HepG2 (cell line): ENCODE measurements around the gene C1orf159. TPM values are rescaled to one million over a fixed set of nuclear protein-coding genes. Genes with fewer than 3 reads are reported as not detected.

Experiments used
- ARNT2 ChIP-seq: sonication (generic); formaldehyde crosslinking; IDR thresholded peaks from 2 replicates; pipeline ENCODE4 v1.8.0; 2022; ENCODE audit warnings: mild to moderate bottlenecking, low read depth, missing genetic modification reagents, moderate library complexity
- CEBPZ ChIP-seq: IDR thresholded peaks from 2 replicates; pipeline ENCODE4 v1.6.1; 2012; ENCODE audit warnings: low read length, improper control_type of control experiment
- CREB1 ChIP-seq, 2 experiments: fragments of 450-650 bp in 1 of 2; IDR thresholded peaks; 2 replicates each; pipeline ENCODE4 v1.6.1; 2016 to 2017; ENCODE audit warnings: control low read depth in 1 of 2, mild to moderate bottlenecking in 1 of 2, missing compliant biosample characterization in 1 of 2, missing genetic modification characterization in 1 of 2
- GATAD1 ChIP-seq: IDR thresholded peaks from 2 replicates; pipeline ENCODE4 v1.6.1; 2016; ENCODE audit warnings: missing genetic modification reagents, missing compliant biosample characterization
- HNF4G ChIP-seq, 2 experiments: sonication (generic) in 1 of 2; formaldehyde crosslinking in 1 of 2; IDR thresholded peaks; 2 replicates each; pipeline versions ENCODE4 v1.4.0 to v1.6.1; 2011 to 2020; ENCODE audit warnings: borderline replicate concordance in 2 of 2, low read depth in 2 of 2, mild to moderate bottlenecking in 2 of 2, low read length in 1 of 2, missing genetic modification reagents in 1 of 2, moderate library complexity in 1 of 2
- KDM2A ChIP-seq: sonication (generic); formaldehyde crosslinking; IDR thresholded peaks from 2 replicates; pipeline ENCODE4 v1.4.0; 2020; ENCODE audit warnings: low read depth, missing genetic modification reagents, borderline replicate concordance
- MXI1 ChIP-seq: IDR thresholded peaks from 3 replicates; pipeline ENCODE4 v1.6.1; 2012; ENCODE audit warnings: low read depth, low read length, inconsistent platforms, borderline replicate concordance
- MZF1 ChIP-seq: sonication (generic); formaldehyde crosslinking; IDR thresholded peaks from 2 replicates; pipeline ENCODE4 v1.8.1; 2023; ENCODE audit warnings: mild to moderate bottlenecking, missing genetic modification reagents, borderline replicate concordance
- NR2C2 ChIP-seq: sonication (generic); formaldehyde crosslinking; IDR thresholded peaks from 2 replicates; pipeline ENCODE4 v1.4.0; 2020; ENCODE audit warnings: missing genetic modification reagents, mild to moderate bottlenecking, moderate library complexity, borderline replicate concordance
- WIZ ChIP-seq: sonication (generic); formaldehyde crosslinking; IDR thresholded peaks from 2 replicates; pipeline ENCODE4 v1.5.1; 2020; ENCODE audit warnings: mild to moderate bottlenecking, missing genetic modification reagents
- ZNF251 ChIP-seq: sonication (generic); formaldehyde crosslinking; IDR thresholded peaks from 2 replicates; pipeline ENCODE4 v1.9.0; 2021; ENCODE audit warnings: mild to moderate bottlenecking, missing genetic modification reagents
- ZNF513 ChIP-seq: sonication (generic); formaldehyde crosslinking; conservative IDR thresholded peaks from 2 replicates; pipeline ENCODE4 v1.5.0; 2020; ENCODE audit warnings: missing genetic modification reagents
- ZNF564 ChIP-seq: sonication (generic); formaldehyde crosslinking; IDR thresholded peaks from 2 replicates; pipeline ENCODE4 v1.8.1; 2023; ENCODE audit warnings: mild to moderate bottlenecking, missing genetic modification reagents
- ZNF772 ChIP-seq: sonication (generic); formaldehyde crosslinking; IDR thresholded peaks from 2 replicates; pipeline ENCODE4 v1.5.0; 2020; ENCODE audit warnings: mild to moderate bottlenecking, missing genetic modification reagents
- polyA plus RNA-seq, 8 experiments: library from polyadenylated mRNA; depleted of rRNA in 3 of 8; stranded (reverse) in 7 of 8; unstranded in 1 of 8; fragments of >200 nt; fragmentation: Illumina TruSeq in 4 of 8; extraction: Trizol in 4 of 8; gene quantifications; 2 replicates each; pipeline versions ENCODE4 v1.2.1 to v1.2.3, GENCODE V29; 2011 to 2016; ENCODE audit warnings: low read depth in 4 of 8, missing spikeins in 1 of 8, mixed read lengths in 1 of 8; ENCODE audit not compliant: insufficient read depth in 1 of 8
- total RNA-seq, 5 experiments: library from RNA; depleted of rRNA; stranded (reverse); fragments of >200 nt; fragmentation: Illumina TruSeq; extraction: Trizol; gene quantifications; 2 replicates each; pipeline ENCODE4 v1.2.3, GENCODE V29; 2016; ENCODE audit warnings: low read depth in 1 of 5
- TF ChIP-seq, protein P1 (sequence below), 2 experiments: sonication (generic) in 1 of 2; formaldehyde crosslinking in 1 of 2; IDR thresholded peaks; 2 replicates each; pipeline versions ENCODE4 v1.4.0 to v1.6.1; 2018 to 2020; ENCODE audit warnings: missing genetic modification reagents in 2 of 2, borderline replicate concordance in 1 of 2, low read depth in 1 of 2, mild to moderate bottlenecking in 1 of 2, missing biosample characterization in 1 of 2
- TF ChIP-seq, protein P2 (sequence below): sonication (generic); formaldehyde crosslinking; IDR thresholded peaks from 2 replicates; pipeline ENCODE4 v1.4.0; 2020; ENCODE audit warnings: missing genetic modification reagents, low read depth, mild to moderate bottlenecking, borderline replicate concordance
- TF ChIP-seq, protein P3 (sequence below): sonication (generic); formaldehyde crosslinking; IDR thresholded peaks from 2 replicates; pipeline ENCODE4 v1.9.0; 2021; ENCODE audit warnings: missing genetic modification reagents, borderline replicate concordance

Gene C1orf159
- total and polyA plus RNA-seq, 2 of the 13 experiments (the other 11 are each of a cell fraction or from before 2014, with no cell fraction given), result 3.8 to 6.7 TPM

DNA sequence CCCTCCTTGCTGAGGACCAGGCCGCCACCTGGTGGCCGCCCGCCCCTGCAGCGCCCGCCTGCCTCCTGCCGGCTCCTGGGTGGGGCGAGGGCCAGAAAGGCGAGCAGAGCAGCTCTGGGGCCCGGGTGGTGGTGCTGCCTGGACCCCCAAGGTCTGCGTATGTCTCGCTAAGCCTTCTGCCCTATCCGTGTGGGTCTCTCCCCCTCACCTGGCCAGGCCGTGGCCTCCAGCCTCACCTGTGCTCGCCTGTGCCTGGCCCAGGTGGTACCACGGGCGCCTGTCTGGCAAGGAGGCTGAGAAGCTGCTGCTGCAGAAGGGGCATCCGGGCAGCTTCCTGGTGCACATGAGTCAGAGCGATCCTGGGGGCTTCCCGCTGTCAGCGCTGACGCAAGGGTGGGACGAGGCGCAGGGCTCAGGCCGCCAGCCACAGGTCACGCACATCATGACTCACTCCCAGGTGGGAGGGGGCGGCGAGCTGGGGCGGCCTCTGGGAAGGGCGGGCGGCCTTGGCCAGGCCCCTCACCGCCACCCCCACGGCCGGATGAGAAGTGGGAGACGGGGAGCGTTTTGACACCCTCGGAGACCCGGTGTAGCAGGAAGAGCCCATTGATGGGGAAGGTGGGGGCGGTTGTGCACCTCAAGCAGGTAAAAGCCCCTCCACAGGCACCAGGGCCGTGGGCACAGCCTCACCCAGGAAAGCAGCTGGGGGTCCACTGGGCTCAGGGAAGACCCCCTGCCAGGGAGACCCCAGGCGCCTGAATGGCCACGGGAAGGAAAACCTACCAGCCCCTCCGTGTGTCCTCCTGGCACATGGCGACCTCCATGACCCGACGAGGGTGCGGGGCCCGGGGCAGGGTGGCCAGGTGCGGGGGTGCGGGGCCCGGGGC is 51.7 kb downstream of the C1orf159 start (continued):
- TF ChIP-seq, protein P1, sequence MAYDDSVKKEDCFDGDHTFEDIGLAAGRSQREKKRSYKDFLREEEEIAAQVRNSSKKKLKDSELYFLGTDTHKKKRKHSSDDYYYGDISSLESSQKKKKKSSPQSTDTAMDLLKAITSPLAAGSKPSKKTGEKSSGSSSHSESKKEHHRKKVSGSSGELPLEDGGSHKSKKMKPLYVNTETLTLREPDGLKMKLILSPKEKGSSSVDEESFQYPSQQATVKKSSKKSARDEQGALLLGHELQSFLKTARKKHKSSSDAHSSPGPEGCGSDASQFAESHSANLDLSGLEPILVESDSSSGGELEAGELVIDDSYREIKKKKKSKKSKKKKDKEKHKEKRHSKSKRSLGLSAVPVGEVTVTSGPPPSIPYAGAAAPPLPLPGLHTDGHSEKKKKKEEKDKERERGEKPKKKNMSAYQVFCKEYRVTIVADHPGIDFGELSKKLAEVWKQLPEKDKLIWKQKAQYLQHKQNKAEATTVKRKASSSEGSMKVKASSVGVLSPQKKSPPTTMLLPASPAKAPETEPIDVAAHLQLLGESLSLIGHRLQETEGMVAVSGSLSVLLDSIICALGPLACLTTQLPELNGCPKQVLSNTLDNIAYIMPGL (CRISPR knock-in tag; IDR thresholded peaks at IDR 0.05; ENCODE audit: borderline replicate concordance in 1 of 2, low read depth in 1 of 2), result peak; percentile 82 to 92
- TF ChIP-seq ZNF513 (0 out of 2 replicates have a peak, but pooled peaks have one; percentile 82), CREB1 (IDR thresholded peaks at IDR 0.05) (peak; percentile 61), CREB1 (CRISPR knock-in tag; IDR thresholded peaks at IDR 0.05) (peak; percentile 62; the same call in 1 of the 2 replicates), WIZ (CRISPR knock-in tag) (no peak), ZNF772 (CRISPR knock-in tag) (no peak; the same call in 1 of the 2 replicates), MXI1 (peak; percentile 76; the same call in 1 of the 3 replicates), NR2C2 (CRISPR knock-in tag) (peak; percentile 76), GATAD1 (CRISPR knock-in tag) (peak; percentile 42), ARNT2 (peak; percentile 77), ZNF251 (CRISPR knock-in tag) (no peak), HNF4G (IDR thresholded peaks at IDR 0.05; ENCODE audit: borderline replicate concordance, low read depth, low read length) (no peak), HNF4G (CRISPR knock-in tag; IDR thresholded peaks at IDR 0.05; ENCODE audit: borderline replicate concordance, low read depth) (peak; percentile 5; the same call in 1 of the 2 replicates), ZNF564 (CRISPR knock-in tag) (peak; percentile 53; the same call in 1 of the 2 replicates), KDM2A (CRISPR knock-in tag) (peak; percentile 86), MZF1 (CRISPR knock-in tag) (no peak), CEBPZ (no peak)
- TF ChIP-seq, protein P2, sequence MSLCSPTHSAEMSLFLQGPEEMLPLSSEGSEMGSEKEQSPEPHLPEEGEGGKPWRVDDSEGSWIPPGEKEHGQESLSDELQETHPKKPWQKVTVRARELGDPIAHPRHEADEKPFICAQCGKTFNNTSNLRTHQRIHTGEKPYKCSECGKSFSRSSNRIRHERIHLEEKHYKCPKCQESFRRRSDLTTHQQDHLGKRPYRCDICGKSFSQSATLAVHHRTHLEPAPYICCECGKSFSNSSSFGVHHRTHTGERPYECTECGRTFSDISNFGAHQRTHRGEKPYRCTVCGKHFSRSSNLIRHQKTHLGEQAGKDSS (CRISPR knock-in tag), result peak; percentile 68; the same call in 1 of the 2 replicates
- TF ChIP-seq, protein P3, sequence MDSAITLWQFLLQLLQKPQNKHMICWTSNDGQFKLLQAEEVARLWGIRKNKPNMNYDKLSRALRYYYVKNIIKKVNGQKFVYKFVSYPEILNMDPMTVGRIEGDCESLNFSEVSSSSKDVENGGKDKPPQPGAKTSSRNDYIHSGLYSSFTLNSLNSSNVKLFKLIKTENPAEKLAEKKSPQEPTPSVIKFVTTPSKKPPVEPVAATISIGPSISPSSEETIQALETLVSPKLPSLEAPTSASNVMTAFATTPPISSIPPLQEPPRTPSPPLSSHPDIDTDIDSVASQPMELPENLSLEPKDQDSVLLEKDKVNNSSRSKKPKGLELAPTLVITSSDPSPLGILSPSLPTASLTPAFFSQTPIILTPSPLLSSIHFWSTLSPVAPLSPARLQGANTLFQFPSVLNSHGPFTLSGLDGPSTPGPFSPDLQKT (CRISPR knock-in tag), result no peak
